RWPE1 (cell line): Measurements from ENCODE around the gene JMJD8.

ENCODE experiments used
- CTCF ChIA-PET: fragments of 350-600 bp; sonication (Branson Sonifier 250); formaldehyde crosslinking; extraction: SDS; loops from one replicate; lab custom pipeline; 2021; lab: Yijun Ruan, JAX
- POLR2A ChIA-PET: fragments of 400-600 bp; formaldehyde crosslinking; extraction: SDS; loops from one replicate; lab custom pipeline; 2020; ENCODE audit warnings: antibody characterized with exemption; ENCODE audit not compliant: low non-redundant PET; lab: Yijun Ruan, JAX
- DNase-seq: peaks from one replicate; pipeline ENCODE4 v3.0.0; 2012; ENCODE audit warnings: low spot score
- H3K27ac ChIP-seq: fragments of 450-650 bp; 2 replicates; pipeline ENCODE4 v1.5.1; 2017
- TF ChIP-seq, protein P1 (sequence below): fragments of 450-650 bp; conservative IDR thresholded peaks from 2 replicates; pipeline ENCODE4 v1.5.1; 2017; ENCODE audit warnings: low read depth, mild to moderate bottlenecking

Gene JMJD8

DNA sequence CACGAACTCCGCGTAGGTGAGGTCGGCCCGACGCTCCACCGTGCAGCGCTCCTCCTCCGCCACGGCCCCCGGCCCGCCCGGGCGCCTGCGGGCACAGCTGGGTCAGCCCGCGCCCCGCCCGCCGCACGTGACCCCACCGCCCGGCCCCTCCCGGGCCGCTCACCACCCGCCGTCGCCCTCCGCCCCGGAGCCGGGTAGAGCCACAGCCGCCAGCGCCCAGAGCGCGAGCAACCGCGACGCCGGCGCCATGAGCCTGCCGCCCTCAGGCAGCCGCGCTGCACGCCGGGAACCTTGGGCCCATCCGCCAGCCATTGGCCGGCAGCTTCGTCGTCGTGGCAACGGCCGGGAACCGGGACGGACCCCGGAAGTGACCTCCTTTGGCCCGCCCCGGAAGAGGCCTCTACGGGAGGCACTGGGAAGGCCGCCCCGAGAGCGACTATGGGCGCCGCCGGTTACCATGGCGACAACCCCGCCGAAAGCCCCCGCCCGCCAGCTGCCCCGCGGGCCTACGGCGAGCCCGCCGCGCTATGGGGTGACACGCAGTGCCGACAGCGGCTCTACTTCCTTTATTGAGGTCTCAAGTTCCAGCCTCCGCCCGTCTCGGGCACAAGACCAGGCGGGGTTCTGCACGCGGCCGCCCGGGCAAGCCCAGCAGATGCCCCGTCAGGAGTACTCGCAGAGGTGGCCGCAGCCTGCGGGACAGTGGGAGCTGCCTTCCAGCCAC lies at the start of gene JMJD8:
Gene JMJD8, minus strand, starts transcription at position 264 of the 724 bp plus-strand sequence. Its CDS starts 15 bp downstream, at position 249.
- POLR2A ChIA-PET: interaction anchor here (0.6 to 1.2 kb wide), 3 partner anchors 11 to 612 kb away, joined by 3 to 5 read pairs (median 5); no protein-coding TSS in a partner anchor
- CTCF ChIA-PET: interaction anchor here (0.6 to 1.6 kb wide), 3 partner anchors 31 to 92 kb away, joined by 3 to 5 read pairs (median 3); partner anchors contain the start of gene METRN
- DNase-seq: peak; percentile 85
- H3K27ac ChIP-seq: peak within 1 kb of the TSS; percentile 94
- TF ChIP-seq, protein P1, sequence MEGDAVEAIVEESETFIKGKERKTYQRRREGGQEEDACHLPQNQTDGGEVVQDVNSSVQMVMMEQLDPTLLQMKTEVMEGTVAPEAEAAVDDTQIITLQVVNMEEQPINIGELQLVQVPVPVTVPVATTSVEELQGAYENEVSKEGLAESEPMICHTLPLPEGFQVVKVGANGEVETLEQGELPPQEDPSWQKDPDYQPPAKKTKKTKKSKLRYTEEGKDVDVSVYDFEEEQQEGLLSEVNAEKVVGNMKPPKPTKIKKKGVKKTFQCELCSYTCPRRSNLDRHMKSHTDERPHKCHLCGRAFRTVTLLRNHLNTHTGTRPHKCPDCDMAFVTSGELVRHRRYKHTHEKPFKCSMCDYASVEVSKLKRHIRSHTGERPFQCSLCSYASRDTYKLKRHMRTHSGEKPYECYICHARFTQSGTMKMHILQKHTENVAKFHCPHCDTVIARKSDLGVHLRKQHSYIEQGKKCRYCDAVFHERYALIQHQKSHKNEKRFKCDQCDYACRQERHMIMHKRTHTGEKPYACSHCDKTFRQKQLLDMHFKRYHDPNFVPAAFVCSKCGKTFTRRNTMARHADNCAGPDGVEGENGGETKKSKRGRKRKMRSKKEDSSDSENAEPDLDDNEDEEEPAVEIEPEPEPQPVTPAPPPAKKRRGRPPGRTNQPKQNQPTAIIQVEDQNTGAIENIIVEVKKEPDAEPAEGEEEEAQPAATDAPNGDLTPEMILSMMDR: no peak

DNA sequence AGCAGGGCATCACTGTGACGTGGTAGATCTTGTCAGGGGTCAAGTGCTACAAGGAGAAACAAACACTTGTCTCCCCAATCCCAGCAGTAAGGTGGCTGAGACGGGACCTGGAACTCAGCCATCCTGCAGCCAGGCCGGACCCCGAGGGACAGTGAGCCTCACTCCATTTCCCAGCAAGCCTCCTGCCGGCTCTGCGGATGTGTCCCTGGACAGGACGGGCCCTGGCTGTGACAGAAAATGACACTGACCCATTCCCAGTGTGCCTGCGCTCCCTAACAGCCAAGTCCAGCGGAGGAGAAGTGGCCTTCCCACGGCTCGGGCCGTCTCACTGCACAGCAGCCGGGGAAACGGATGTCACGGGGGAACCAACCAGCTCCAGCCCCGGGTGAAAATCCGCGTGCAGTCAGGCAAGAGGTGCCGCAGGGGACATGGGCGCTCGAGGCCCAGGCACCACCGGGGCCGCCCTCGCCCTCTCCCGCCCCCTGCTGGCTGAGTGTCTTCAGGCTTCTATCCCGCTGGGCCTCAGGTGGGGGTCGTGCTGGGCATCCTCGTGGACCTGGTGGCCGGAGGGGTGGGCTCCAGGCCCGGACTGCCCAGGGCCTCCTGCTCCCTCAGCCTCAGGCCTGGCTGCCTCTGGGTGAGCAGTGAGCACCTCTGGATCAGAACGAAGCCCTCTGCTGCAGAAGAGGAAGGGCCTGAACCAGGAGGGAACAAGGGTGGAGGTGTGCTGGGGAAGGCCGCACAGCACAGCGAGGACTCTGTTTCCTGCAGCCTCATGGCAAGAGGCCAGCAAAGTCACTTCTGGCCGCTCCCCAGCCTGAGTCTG lies 49.5 kb upstream of the JMJD8 start:
- TF ChIP-seq, protein P1: no peak
- no peak for DNase-seq
- ChIA-PET CTCF (interaction anchor here (0.6 to 0.9 kb wide), 3 partner anchors 8 to 66 kb away, joined by 3 to 4 read pairs (median 3); partner anchors contain the start of gene CIAO3), POLR2A (interaction anchor here (0.6 kb wide), 1 partner anchor 50 kb away, joined by 4 read pairs; no protein-coding TSS in a partner anchor)
- peak overlapping the region; percentile 95; the same call in 1 of the 2 replicates for H3K27ac ChIP-seq

DNA sequence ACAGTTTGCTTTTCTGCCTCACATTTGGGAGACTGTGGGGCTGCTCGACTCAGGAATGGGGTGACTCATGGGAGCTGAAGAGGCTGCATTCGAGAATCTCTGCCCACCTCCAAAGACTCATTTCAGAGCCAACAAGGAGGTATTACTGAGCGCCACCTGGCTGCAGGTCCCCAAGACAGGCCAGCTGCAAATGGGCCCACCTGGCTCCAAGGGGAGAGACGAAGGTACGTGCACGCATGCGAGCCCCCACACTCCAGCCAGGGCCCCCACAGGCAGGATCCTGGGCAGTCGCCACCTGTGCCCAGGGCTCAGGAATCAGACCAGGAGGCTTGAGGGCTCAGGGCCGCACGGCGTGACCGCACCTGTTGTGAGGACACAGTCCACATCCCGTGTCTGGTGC lies 48.8 kb upstream of the JMJD8 start:
- no peak for DNase-seq
- peak overlapping the region; percentile 95 for H3K27ac ChIP-seq
- ChIA-PET CTCF (interaction anchor here (0.6 to 0.9 kb wide), 2 partner anchors 8 to 22 kb away, joined by 3 read pairs; partner anchors contain the start of gene CIAO3), POLR2A (no interaction called here)
- TF ChIP-seq, protein P1: no peak

DNA sequence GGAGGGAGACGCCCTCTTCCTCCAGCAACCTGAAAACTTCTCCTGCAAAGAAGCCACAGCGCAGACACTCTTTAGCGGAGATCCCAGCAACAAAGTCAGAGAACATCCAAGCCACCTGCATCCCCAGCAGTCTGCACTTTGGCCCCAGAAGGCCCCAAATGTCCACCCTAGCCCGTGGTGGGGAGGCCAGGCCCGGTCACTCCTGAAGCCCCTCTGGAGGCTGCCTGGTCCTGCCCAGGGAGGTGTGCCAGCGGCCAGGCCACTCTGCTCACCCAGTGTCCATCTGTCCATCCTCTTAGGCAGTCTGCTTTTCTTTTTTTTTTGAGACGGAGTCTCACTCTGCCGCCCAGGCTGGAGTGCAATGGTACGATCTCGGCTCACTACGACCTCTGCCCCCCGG lies 48.2 kb upstream of the JMJD8 start:
- TF ChIP-seq, protein P1: no peak
- no peak for DNase-seq
- ChIA-PET POLR2A (no interaction called here), CTCF (interaction anchor here (1.3 kb wide), 1 partner anchor 20 kb away, joined by 6 read pairs; no protein-coding TSS in a partner anchor)
- H3K27ac ChIP-seq: peak overlapping the region; percentile 95

DNA sequence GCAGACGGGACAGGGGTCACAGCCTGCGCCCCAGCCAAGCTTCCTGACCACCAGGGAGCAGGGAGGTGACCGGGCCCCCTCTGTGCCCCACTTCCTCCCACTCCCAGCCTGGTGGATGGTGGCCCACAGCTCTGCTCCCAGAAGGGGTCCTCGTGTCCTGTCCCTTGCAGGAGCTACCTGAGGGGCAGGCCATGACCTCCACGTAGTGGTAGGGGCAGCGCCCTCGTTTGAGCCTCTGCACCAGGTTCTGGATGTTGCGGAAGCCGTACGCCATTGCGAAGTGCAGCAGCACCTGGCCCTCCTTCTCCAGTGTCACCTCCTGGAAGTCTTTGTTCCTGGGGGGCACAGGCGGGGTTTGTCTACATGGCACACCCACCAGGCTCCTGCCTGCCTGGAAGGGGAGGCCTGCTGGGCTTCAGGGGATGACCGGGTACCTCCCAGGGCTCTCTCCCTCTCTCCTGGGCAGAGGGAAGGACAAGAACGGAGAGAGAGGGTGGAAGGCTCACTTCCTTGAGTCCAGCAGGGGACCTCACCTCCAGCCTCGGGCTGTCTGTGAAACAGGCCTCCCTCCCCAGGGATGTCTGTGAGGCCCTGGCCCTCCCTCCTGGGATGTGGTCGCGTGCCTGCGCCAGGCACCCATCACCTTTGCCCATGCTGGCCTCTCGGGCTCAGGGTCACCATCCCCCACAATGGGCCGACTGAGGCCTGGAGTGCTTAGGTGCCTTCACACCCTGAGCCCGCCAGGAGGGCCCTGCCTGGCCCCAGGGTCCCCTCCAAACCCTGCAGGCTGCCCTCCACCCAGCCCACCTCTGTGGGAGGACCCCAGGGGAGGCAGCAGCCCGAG lies 46.8 kb upstream of the JMJD8 start:
- POLR2A ChIA-PET: no interaction called here
- CTCF ChIA-PET: interaction anchor here (0.6 to 1.3 kb wide), 2 partner anchors 19 to 70 kb away, joined by 3 to 6 read pairs; no protein-coding TSS in a partner anchor
- H3K27ac ChIP-seq: peak overlapping the region; percentile 95
- DNase-seq: no peak
- TF ChIP-seq, protein P1: no peak
